LNCaP clone FGC (cell line): ENCODE data around the gene STX4.

ENCODE experiments used
- DNase-seq: peaks from one replicate; pipeline ENCODE4 v3.0.0-alpha.2; 2011; ENCODE audit warnings: low read depth
- H3K4me3 ChIP-seq: 2 replicates; pipeline ENCODE4 v1.5.1; 2011; ENCODE audit warnings: mild to moderate bottlenecking, low read depth, low read length, control low read depth
- TF ChIP-seq, protein P1 (sequence below): IDR thresholded peaks from 2 replicates; pipeline ENCODE4 v1.5.1; 2012; ENCODE audit warnings: mild to moderate bottlenecking; ENCODE audit not compliant: control insufficient read depth, insufficient read depth; ENCODE audit errors: extremely low read depth

STX4 gene

DNA sequence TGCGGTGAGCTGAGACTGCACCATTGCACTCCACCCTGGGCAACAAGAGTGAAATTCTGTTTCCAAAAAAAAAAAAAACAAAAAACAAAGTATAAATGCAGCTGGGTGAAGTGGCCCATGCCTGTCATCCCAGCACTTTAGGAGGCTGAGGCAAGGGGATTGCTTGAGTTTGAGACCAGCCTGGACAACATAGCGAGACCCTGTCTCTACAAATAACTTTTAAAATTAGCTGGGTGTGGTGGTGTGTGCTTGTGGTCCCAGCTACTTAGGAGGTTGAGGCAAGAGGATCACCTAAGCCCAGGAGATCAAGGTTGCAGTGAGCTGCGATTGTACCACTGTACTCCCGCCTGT lies 10.1 kb upstream of the STX4 start:
- TF ChIP-seq, protein P1, sequence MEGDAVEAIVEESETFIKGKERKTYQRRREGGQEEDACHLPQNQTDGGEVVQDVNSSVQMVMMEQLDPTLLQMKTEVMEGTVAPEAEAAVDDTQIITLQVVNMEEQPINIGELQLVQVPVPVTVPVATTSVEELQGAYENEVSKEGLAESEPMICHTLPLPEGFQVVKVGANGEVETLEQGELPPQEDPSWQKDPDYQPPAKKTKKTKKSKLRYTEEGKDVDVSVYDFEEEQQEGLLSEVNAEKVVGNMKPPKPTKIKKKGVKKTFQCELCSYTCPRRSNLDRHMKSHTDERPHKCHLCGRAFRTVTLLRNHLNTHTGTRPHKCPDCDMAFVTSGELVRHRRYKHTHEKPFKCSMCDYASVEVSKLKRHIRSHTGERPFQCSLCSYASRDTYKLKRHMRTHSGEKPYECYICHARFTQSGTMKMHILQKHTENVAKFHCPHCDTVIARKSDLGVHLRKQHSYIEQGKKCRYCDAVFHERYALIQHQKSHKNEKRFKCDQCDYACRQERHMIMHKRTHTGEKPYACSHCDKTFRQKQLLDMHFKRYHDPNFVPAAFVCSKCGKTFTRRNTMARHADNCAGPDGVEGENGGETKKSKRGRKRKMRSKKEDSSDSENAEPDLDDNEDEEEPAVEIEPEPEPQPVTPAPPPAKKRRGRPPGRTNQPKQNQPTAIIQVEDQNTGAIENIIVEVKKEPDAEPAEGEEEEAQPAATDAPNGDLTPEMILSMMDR, result no peak
- no peak overlapping the region for H3K4me3 ChIP-seq

DNA sequence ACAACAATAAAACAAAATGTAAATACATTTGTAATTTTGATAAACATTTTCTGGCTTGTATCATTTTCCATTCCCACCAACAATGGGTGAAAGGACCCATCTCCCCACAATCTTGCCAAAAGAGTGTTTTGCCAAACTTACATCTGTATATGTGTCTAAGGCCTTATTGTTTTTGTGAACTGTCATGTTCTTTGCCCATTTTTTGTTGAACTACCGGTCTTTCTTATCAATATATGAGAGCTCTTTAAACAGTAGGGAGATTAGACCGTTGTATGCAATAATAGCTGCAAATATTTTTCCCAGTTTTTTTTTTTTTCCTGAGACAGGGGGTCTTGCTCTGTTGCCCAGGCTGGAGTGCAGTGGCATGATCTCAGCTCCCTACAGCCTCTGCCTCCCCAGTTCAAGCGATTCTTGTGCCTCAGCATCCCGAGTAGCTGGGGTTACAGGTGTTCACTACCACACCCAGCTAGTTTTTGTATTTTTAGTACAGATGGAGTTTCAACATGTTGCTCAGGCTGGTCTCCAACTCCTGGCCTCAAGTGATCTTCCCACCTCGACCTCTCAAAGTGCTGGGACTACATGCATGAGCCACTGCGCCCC lies 9.6 kb upstream of the STX4 start:
- DNase-seq, result no peak
- no peak overlapping the region for H3K4me3 ChIP-seq
- TF ChIP-seq, protein P1, result no peak

More for the DNA sequence above, 10.1 kb upstream of the STX4 start:
- DNase-seq, result no peak

DNA sequence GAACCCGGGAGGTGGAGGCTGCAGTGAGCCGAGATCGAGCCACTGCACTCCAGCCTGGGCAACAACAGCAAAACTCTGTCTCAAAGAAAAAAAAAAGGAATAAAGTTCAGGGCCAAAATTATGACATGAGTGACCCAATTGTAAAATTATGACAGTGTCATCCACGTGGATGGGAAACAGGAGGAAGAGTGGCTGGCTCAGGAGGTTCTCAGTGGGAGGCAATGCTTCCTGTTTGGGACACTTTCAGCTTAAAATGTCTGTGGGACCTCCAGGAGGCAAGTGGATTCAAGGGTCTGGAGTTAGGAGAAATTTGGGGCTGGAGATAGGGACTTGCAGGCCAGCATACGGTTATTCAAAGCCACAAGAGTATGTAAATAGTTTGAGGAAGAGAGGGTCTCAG lies 8.0 kb upstream of the STX4 start:
- TF ChIP-seq, protein P1, result no peak
- DNase-seq, result no peak
- no peak overlapping the region for H3K4me3 ChIP-seq

DNA sequence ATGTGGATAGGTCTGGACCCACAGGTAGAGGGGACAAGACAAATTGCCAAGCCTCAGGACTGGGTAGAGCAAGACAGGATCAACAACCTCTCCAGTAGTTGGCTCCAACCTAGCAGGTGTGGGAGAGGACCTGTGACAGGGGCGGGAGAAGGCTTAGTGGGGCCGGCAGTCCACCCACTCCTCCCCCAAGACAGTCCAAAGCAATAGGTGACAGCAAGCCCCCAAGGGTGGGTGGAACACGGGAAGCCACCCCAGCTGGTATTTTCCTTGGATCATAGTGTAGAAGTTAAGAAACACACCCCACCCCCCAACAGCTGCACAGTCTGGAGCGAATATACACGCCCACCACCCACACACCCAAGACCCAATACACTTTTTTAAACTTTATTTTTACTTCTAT lies 4.1 kb upstream of the STX4 start:
- TF ChIP-seq, protein P1, result no peak
- H3K4me3 ChIP-seq, result no peak overlapping the region
- no peak for DNase-seq

DNA sequence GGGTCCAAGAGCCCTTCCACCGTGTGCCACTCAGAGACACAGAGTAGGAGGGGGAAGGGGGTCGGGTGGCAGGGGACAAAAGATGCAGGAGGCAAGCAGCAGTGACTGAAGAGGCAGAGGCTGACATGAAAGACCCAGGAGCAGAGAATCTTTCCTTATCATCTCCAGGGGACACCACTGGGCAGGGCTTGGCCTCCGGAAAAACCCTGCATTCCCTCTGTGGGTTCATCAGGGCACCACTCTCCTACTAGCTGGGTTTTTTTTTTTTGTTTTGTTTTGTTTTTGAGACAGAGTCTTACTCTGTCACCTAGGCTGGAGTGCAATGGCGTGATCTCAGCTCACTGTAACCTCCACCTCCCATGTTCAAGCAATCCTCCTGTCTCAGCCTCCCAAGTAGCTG lies 2.1 kb upstream of the STX4 start:
- no peak for DNase-seq
- TF ChIP-seq, protein P1, result no peak
- H3K4me3 ChIP-seq, result no peak overlapping the region

DNA sequence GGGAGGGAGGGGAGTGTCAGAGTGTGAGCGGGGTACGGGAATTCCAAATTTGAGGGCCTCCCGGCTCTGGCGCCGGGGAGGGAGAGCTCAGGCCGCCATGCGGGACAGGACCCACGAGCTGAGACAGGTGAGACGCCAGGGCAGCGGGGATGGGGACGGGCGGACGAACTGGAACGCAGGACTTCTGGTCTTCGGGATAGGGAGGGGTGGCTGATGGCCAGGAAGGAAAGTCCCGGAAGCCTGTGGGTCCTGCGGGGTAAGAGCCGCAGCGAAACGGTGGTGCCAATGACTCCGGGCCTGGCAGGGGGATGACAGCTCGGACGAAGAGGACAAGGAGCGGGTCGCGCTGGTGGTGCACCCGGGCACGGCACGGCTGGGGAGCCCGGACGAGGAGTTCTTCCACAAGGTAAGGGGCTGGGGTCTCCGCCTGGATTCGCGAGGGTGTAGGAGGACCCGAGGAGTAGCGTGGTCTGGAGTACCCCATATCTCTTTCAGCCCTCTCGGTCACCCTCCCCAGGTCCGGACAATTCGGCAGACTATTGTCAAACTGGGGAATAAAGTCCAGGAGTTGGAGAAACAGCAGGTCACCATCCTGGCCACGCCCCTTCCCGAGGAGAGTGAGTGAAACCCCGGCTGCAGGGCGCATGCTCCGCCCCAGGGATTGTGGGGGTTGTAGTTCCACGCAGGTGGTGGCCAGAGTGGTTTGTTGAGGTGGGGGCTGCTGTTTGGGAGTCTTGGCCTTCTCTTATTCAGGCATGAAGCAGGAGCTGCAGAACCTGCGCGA lies 543 bp downstream of the STX4 start:
- TF ChIP-seq, protein P1, result no peak
- peak overlapping the region; percentile 90 for H3K4me3 ChIP-seq
- peak; percentile 33 for DNase-seq

DNA sequence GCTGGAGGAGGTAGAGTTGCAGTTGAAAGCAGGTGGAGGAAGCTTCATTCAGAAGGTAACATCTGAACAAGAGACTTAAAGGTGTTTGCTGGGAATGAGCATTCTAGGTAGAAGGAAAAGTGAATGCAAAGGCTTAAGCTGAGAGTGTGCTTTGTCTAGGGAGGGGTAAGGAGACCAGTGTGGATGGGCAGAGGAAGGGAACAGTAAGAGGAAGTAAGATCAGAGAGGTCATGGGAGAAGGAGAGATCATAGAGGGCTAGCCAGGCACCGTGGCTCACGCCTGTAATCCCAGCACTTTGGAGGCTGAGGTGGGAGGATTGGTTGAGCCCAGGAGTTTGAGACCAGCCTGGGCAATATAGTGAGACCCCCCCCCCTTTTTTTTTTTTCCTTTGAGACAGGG lies 3.3 kb downstream of the STX4 start:
- no peak for DNase-seq
- no peak overlapping the region for H3K4me3 ChIP-seq
- TF ChIP-seq, protein P1, result no peak
